Hepatocyte (in vitro differentiated cells): ENCODE data around the gene RUFY4. TPM values are rescaled to one million over a fixed set of nuclear protein-coding genes. Genes with fewer than 3 reads are reported as not detected.

ENCODE experiments used
- DNase-seq: peaks from one replicate; pipeline ENCODE4 v3.0.0-alpha.2; 2016; ENCODE audit warnings: low spot score
- H2AFZ ChIP-seq: fragments of 200-600 bp; sonication (generic); 2 replicates; pipeline ENCODE4 v1.6.0; 2016; ENCODE audit warnings: antibody characterized with exemption, mild to moderate bottlenecking
- H3K27ac ChIP-seq: fragments of 200-600 bp; sonication (generic); 2 replicates; pipeline ENCODE4 v1.5.1; 2016; ENCODE audit warnings: mild to moderate bottlenecking
- H3K27me3 ChIP-seq: fragments of 200-600 bp; sonication (generic); 2 replicates; pipeline ENCODE4 v1.6.1; 2016
- H3K36me3 ChIP-seq: fragments of 200-600 bp; sonication (generic); replicated peaks from 2 replicates; pipeline ENCODE4 v1.5.1; 2016; ENCODE audit warnings: low read depth; ENCODE audit not compliant: insufficient read depth
- H3K4me1 ChIP-seq: fragments of 200-600 bp; sonication (generic); 2 replicates; pipeline ENCODE4 v1.5.1; 2016; ENCODE audit warnings: mild to moderate bottlenecking, moderate library complexity; ENCODE audit not compliant: insufficient read depth
- H3K4me2 ChIP-seq: fragments of 200-600 bp; sonication (generic); 2 replicates; pipeline ENCODE4 v1.6.0; 2016
- H3K4me3 ChIP-seq: fragments of 200-600 bp; sonication (generic); 2 replicates; pipeline ENCODE4 v1.5.1; 2016; ENCODE audit warnings: mild to moderate bottlenecking
- H3K79me2 ChIP-seq: fragments of 200-600 bp; sonication (generic); 2 replicates; pipeline ENCODE4 v1.6.0; 2017; ENCODE audit warnings: mild to moderate bottlenecking
- H3K9me2 ChIP-seq: fragments of 200-600 bp; sonication (generic); replicated peaks from 2 replicates; pipeline ENCODE4 v1.6.0; 2017; ENCODE audit warnings: mild to moderate bottlenecking; ENCODE audit not compliant: insufficient read depth
- H3K9me3 ChIP-seq: fragments of 200-600 bp; sonication (generic); 2 replicates; pipeline ENCODE4 v1.5.1; 2016; ENCODE audit warnings: low read depth, mild to moderate bottlenecking
- H4K20me1 ChIP-seq: fragments of 200-600 bp; sonication (generic); 2 replicates; pipeline ENCODE4 v1.6.0; 2016; ENCODE audit warnings: mild to moderate bottlenecking; ENCODE audit not compliant: insufficient read depth, poor library complexity, severe bottlenecking
- EZH2 ChIP-seq: fragments of 200-600 bp; sonication (generic); IDR thresholded peaks from 2 replicates; pipeline ENCODE4 v1.6.1; 2016; ENCODE audit warnings: antibody characterized with exemption, mild to moderate bottlenecking, borderline replicate concordance
- EZH2phosphoT487 ChIP-seq: fragments of 200-600 bp; sonication (generic); IDR thresholded peaks from one replicate; pipeline ENCODE4 v1.6.1; 2018; ENCODE audit warnings: antibody characterized with exemption, mild to moderate bottlenecking, low read depth, moderate library complexity; ENCODE audit not compliant: unreplicated experiment, severe bottlenecking
- WGBS: methylation state at CpG from one replicate; pipeline ENCODE4 v1.1.6; 2016; ENCODE audit warnings: low lambda C conversion rate; ENCODE audit errors: missing lambda C conversion rate; 5-methylcytosine and 5-hydroxymethylcytosine counted together
- polyA plus RNA-seq: library from polyadenylated mRNA; unstranded; fragments of >200 nt; fragmentation: Nextera tagmentation; extraction: Ambion mirVana; gene quantifications from 2 replicates; pipeline ENCODE4 v1.2.1, GENCODE V29; 2016
- total RNA-seq: library from RNA; depleted of rRNA; stranded (reverse); fragments of >200 nt; gene quantifications from 2 replicates; pipeline ENCODE4 v1.2.3, GENCODE V29; 2014
- TF ChIP-seq, protein P1 (sequence below): fragments of 200-600 bp; sonication (generic); IDR thresholded peaks from 2 replicates; pipeline ENCODE4 v1.5.1; 2016; ENCODE audit warnings: antibody characterized with exemption, mild to moderate bottlenecking; ENCODE audit not compliant: poor library complexity

Gene RUFY4
- total and polyA plus RNA-seq, 2 experiments from 2014 or later = 0.10 to 1.5 TPM

DNA sequence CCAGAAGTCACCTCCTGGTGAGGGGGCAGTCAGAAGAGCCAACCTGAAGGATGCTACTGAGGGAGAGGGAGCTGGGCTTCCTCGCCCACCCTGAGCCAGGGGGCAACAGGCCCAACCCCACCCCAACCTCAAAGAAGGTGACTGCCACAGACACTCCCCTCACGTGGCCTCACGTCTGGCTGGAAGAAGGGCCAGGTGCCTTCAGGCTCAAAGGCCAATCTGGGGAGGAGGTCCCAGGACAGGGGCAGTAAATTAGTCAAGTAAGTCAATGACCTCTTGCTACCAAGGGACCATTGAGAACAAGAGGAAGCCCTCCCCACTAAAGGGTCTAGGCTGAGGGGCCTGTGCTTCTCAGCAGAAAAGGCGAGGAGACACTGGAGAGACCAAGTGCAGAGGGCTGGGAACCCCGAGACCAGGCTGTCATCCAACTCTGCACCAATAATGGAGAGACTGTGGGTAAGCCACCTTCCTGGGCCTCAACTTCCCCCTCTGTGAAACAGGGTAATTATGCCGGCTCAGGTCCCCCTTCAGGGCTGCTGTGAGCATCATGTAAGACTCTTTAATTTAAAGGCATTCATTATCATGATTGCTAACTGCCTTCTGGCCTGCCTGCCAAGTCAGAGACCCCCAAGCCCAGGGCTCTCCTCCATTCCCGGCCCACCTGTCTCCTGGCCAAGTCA, 46.1 kb upstream of the RUFY4 start:
- Histone ChIP-seq H2AFZ (no peak overlapping the region), H3K27me3 (no peaks in the 10 kb centered on the region), H3K4me3 (no peak overlapping the region), H3K9me2 (no peaks in the 10 kb centered on the region), H4K20me1 (no peaks in the 10 kb centered on the region), H3K36me3 (no peaks in the 10 kb centered on the region), H3K4me2 (no peak overlapping the region), H3K27ac (no peak overlapping the region), H3K4me1 (no peaks in the 10 kb centered on the region), H3K79me2 (no peaks in the 10 kb centered on the region), H3K9me3 (no peaks in the 10 kb centered on the region)
- no peak for DNase-seq
- 95% methylated on average over 7 of the region's 7 CpGs for WGBS
- TF ChIP-seq EZH2 = no peak
- TF ChIP-seq, protein P1, sequence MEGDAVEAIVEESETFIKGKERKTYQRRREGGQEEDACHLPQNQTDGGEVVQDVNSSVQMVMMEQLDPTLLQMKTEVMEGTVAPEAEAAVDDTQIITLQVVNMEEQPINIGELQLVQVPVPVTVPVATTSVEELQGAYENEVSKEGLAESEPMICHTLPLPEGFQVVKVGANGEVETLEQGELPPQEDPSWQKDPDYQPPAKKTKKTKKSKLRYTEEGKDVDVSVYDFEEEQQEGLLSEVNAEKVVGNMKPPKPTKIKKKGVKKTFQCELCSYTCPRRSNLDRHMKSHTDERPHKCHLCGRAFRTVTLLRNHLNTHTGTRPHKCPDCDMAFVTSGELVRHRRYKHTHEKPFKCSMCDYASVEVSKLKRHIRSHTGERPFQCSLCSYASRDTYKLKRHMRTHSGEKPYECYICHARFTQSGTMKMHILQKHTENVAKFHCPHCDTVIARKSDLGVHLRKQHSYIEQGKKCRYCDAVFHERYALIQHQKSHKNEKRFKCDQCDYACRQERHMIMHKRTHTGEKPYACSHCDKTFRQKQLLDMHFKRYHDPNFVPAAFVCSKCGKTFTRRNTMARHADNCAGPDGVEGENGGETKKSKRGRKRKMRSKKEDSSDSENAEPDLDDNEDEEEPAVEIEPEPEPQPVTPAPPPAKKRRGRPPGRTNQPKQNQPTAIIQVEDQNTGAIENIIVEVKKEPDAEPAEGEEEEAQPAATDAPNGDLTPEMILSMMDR = no peak
- TF ChIP-seq EZH2phosphoT487 = no peak

DNA sequence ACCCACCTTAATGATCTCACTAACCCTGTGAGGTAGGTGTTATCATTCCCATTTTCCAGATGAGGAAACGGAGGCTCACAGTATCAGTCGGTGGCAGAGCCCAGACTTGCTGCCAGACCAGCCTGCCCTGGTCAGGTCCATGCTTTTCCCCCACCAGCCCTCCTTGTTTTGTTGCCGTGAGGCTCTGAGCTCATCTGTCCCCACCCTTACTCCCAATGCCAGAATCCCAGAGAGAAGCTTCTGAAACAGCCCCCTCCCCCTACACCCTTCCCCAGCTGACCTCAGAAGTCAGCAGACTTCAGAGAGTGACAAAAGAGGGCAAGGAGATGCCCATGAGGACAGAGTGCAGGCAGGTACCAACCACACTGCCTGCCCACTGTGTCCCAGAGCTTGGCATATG, 45.4 kb upstream of the RUFY4 start:
- H3K79me2 ChIP-seq = no peaks in the 10 kb centered on the region
- H2AFZ ChIP-seq = no peak overlapping the region
- H3K27me3 ChIP-seq = no peaks in the 10 kb centered on the region
- H4K20me1 ChIP-seq = no peaks in the 10 kb centered on the region
- no peak for DNase-seq
- no peaks in the 10 kb centered on the region for H3K9me3 ChIP-seq
- no peak overlapping the region for H3K4me2 ChIP-seq
- no peaks in the 10 kb centered on the region for H3K4me1 ChIP-seq
- TF ChIP-seq EZH2 (no peak), EZH2phosphoT487 (no peak)
- TF ChIP-seq, protein P1 = no peak
- H3K27ac ChIP-seq = no peak overlapping the region
- WGBS = 77% methylated on average over 3 of the region's 3 CpGs
- no peaks in the 10 kb centered on the region for H3K9me2 ChIP-seq
- H3K4me3 ChIP-seq = no peak overlapping the region
- H3K36me3 ChIP-seq = no peaks in the 10 kb centered on the region

DNA sequence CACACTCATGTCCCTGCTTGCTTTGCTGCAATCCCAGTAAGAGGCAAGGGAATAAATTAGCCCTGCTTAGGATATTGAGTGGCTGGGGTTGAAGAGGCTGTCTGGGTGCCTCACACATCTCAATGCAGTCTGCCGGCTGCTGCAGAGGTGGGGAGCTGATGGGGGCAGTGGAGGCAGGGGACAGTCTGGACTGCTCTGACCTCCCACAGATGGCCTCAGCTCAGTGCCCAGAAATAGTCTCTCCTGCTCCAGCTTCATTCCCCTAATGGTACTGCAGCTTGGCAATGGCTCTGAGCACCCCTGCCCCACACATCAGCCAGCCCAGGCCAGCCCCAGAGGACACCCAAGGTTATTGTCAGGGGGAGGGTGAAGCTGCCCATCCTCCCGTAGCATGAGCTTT, 44.7 kb upstream of the RUFY4 start:
- Histone ChIP-seq H3K4me2 (no peak overlapping the region), H3K4me3 (no peak overlapping the region), H4K20me1 (no peaks in the 10 kb centered on the region), H3K4me1 (no peaks in the 10 kb centered on the region), H3K27me3 (no peaks in the 10 kb centered on the region), H2AFZ (no peak overlapping the region), H3K9me2 (no peaks in the 10 kb centered on the region), H3K36me3 (no peaks in the 10 kb centered on the region), H3K9me3 (no peaks in the 10 kb centered on the region), H3K79me2 (no peaks in the 10 kb centered on the region), H3K27ac (no peak overlapping the region)
- no peak for DNase-seq
- 87% methylated on average over 2 of the region's 2 CpGs for WGBS
- TF ChIP-seq, protein P1 = no peak
- TF ChIP-seq EZH2phosphoT487 (no peak), EZH2 (no peak)
